Esophagus muscularis mucosa (tissue), 4 donors: Measurements from ENCODE around the gene GMPR. TPM values are rescaled to one million over a fixed set of nuclear protein-coding genes. Genes with fewer than 3 reads are reported as not detected.
"Not testable (repeated sequence)": the region's sequence is repeated elsewhere in the genome, so short reads cannot be mapped to it uniquely, and the experiment has no call there.

Experiments
- DNase-seq: peaks from one replicate; pipeline ENCODE4 v3.0.0-alpha.2; 2017; ENCODE audit errors: extremely low spot score
- H3K27ac ChIP-seq, 4 donors: fragments of 200-600 bp; sonication (generic); replicated peaks in 1 of 4; 1 replicate in 3 of 4; 2 replicates in 1 of 4; pipeline ENCODE4 v1.5.1; 2016 to 2019; ENCODE audit warnings: mild to moderate bottlenecking in 1 of 4
- H3K27me3 ChIP-seq, 4 donors: fragments of 200-600 bp; sonication (generic); one replicate each; pipeline versions ENCODE4 v1.5.1 to v1.6.0; 2016 to 2019
- H3K36me3 ChIP-seq, 4 donors: fragments of 200-600 bp; sonication (generic); one replicate each; pipeline ENCODE4 v1.5.1; 2016 to 2019
- H3K4me1 ChIP-seq, 4 donors: fragments of 200-600 bp; sonication (generic); one replicate each; pipeline ENCODE4 v1.5.1; 2016 to 2019
- H3K4me3 ChIP-seq, 4 donors: fragments of 200-600 bp; sonication (generic); 1 replicate in 2 of 4; 2 replicates in 2 of 4; pipeline ENCODE4 v1.5.1; 2016 to 2019; ENCODE audit warnings: mild to moderate bottlenecking in 4 of 4, moderate library complexity in 1 of 4
- H3K9me3 ChIP-seq, 4 donors: fragments of 200-600 bp; sonication (generic); 1 replicate in 3 of 4; 2 replicates in 1 of 4; pipeline ENCODE4 v1.5.1; 2016 to 2019
- EP300 ChIP-seq: sonication (generic); formaldehyde crosslinking; IDR thresholded peaks from one replicate; pipeline ENCODE4 v1.6.1; 2017; ENCODE audit warnings: antibody characterized with exemption
- POLR2A ChIP-seq: fragments of 450-650 bp; IDR thresholded peaks from one replicate; pipeline ENCODE4 v1.6.1; 2017; ENCODE audit warnings: antibody characterized with exemption, moderate library complexity, mild to moderate bottlenecking, low read depth
- POLR2AphosphoS5 ChIP-seq, 2 donors: sonication (generic); formaldehyde crosslinking; IDR thresholded peaks; one replicate each; pipeline ENCODE4 v1.6.1; 2017; ENCODE audit warnings: antibody characterized with exemption in 2 of 2
- WGBS: methylation state at CpG from one replicate; pipeline ENCODE4 v1.1.5; 2018; 5-methylcytosine and 5-hydroxymethylcytosine counted together
- intact Hi-C: fragments of 100-400 bp; cut with DNase I; formaldehyde crosslinking; loops from one replicate; pipeline ENCODE4 v1.15.1; 2023
- total RNA-seq, 4 donors: library from RNA; depleted of rRNA; stranded (reverse); fragments of >200 nt; gene quantifications; one replicate each; pipeline versions ENCODE4 v1.1.0 to v1.2.1, GENCODE V29; 2016
- TF ChIP-seq, protein P1 (sequence below), 3 experiments: fragments of 200-600 bp in 2 of 3; fragments of 450-650 bp in 1 of 3; sonication (generic) in 2 of 3; IDR thresholded peaks; one replicate each; pipeline ENCODE4 v1.5.1; 2017 to 2019; ENCODE audit warnings: antibody characterized with exemption in 3 of 3, mild to moderate bottlenecking in 2 of 3, moderate library complexity in 1 of 3

GMPR gene
- total RNA-seq, 4 donors from 2014 or later: 32.8 to 69.7 (median 52.0) TPM

DNA sequence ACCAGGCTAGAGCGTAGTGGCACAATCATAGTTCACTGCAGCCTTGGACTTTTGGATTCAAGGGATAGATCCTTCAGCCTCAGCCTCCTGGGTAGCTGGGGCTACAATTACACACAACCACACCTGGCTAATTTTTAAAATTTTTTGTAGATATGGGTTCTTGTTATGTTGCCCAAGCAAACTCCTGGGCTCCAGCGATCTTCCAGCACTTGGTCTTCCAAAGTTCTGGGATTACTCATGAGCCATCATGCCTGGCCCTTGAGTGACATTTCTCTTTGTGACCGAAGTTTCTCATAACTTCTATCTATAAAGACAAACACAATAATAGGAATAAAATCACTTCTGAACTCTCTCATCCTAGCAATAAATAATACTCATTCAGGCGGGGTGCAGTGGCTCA, 26.1 kb upstream of the GMPR start:
- no peaks in the 10 kb centered on the region for H3K9me3 ChIP-seq
- peaks cover 0 to 45% (median 0%) of the 10 kb centered on the region in 4 donors for H3K27me3 ChIP-seq
- intact Hi-C loops: no loop called here
- peaks cover 8 to 20% (median 18%) of the 10 kb centered on the region in 4 donors for H3K4me1 ChIP-seq
- no peaks in the 10 kb centered on the region for H3K36me3 ChIP-seq
- DNase-seq: no peak
- WGBS: 87% methylated on average over 4 of the region's 4 CpGs
- no peak overlapping the region for H3K4me3 ChIP-seq
- no peak overlapping the region for H3K27ac ChIP-seq
- no peak for TF ChIP-seq POLR2A

DNA sequence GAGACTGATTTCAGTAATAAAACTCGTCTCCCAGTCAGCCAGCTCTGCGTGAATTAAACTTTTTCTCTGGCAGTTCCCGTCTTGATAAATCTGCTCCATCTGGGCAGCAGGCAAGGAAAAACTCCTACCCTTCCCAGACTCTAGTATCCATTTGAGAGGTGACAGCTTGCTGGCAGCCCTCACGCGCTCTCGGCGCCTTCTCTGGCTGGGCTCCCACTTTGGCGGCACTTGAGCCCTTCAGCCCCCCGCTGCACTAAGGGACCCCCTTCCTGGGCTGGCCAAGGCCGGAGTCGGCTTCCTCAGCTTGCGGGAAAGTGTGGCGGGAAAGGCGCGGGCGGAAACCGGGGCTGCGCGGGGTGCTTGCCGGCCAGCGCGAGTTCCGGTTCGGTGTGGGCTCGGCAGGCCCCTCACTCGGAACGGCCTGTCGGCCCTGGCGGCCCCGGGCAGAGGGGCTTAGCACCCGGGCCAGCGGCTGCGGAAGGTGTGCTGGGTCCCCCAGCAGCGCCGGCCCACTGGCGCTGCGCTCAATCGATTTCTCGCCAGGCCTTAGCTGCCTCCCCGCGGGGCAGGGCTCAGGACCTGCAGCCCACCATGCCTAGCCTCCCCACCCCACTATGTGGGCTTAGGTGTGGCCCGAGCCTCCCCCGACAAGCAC, 21.8 kb upstream of the GMPR start:
- H3K4me3 ChIP-seq: peak overlapping the region; percentile 37 to 50 (median 44)
- peaks cover 8 to 20% (median 18%) of the 10 kb centered on the region in 4 donors for H3K4me1 ChIP-seq
- no peak overlapping the region for H3K27ac ChIP-seq
- no peaks in the 10 kb centered on the region for H3K36me3 ChIP-seq
- intact Hi-C loops: no loop called here
- peaks cover 0 to 26% (median 0%) of the 10 kb centered on the region in 4 donors for H3K27me3 ChIP-seq
- no peaks in the 10 kb centered on the region for H3K9me3 ChIP-seq
- no peak for DNase-seq
- TF ChIP-seq POLR2A (no peak), POLR2AphosphoS5 (IDR thresholded peaks at IDR 0.05) (no peak), EP300 (no peak)
- WGBS: 44% methylated on average over 22 of the region's 43 CpGs

DNA sequence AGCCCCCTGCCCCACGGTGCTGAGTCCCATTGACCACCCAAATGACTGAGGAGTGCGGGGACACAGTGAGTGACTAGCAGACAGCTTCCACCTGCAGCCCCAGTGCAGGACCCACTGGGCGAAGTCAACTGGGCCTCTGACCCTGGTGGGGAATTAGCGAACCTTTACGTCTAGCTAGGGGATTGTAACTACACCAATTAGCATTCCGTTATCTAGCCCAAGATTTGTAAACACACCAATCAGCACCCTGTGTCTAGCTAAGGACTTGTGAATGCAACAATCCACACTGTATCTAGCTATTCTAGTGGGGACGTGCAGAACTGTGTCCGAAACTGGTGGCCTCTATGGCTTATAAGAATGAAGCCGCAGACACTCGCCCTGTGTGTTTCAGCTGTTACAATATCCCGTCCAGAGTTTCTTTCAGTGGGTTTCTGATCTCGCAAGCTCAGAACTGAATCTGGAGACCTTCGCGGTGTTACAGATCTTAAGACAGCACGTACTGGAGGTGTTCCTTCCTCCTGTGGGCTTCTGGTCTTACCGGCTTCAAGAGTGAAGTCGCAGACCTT, 21.1 kb upstream of the GMPR start:
- WGBS: 95% methylated on average over 17 of the region's 17 CpGs
- Histone ChIP-seq H3K4me1 (peaks cover 8 to 20% (median 18%) of the 10 kb centered on the region in 4 donors), H3K9me3 (no peaks in the 10 kb centered on the region), H3K36me3 (no peaks in the 10 kb centered on the region), H3K27ac (no peak overlapping the region), H3K4me3 (peak overlapping the region in 1 of 4 donors; percentile 50), H3K27me3 (peaks cover 0 to 25% (median 0%) of the 10 kb centered on the region in 4 donors)
- no peak for TF ChIP-seq POLR2A
- TF ChIP-seq, protein P1, sequence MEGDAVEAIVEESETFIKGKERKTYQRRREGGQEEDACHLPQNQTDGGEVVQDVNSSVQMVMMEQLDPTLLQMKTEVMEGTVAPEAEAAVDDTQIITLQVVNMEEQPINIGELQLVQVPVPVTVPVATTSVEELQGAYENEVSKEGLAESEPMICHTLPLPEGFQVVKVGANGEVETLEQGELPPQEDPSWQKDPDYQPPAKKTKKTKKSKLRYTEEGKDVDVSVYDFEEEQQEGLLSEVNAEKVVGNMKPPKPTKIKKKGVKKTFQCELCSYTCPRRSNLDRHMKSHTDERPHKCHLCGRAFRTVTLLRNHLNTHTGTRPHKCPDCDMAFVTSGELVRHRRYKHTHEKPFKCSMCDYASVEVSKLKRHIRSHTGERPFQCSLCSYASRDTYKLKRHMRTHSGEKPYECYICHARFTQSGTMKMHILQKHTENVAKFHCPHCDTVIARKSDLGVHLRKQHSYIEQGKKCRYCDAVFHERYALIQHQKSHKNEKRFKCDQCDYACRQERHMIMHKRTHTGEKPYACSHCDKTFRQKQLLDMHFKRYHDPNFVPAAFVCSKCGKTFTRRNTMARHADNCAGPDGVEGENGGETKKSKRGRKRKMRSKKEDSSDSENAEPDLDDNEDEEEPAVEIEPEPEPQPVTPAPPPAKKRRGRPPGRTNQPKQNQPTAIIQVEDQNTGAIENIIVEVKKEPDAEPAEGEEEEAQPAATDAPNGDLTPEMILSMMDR (IDR thresholded peaks at IDR 0.05): no peak
- TF ChIP-seq POLR2AphosphoS5 (IDR thresholded peaks at IDR 0.05): no peak
- TF ChIP-seq EP300: no peak
- intact Hi-C loops: no loop called here
- no peak for DNase-seq

DNA sequence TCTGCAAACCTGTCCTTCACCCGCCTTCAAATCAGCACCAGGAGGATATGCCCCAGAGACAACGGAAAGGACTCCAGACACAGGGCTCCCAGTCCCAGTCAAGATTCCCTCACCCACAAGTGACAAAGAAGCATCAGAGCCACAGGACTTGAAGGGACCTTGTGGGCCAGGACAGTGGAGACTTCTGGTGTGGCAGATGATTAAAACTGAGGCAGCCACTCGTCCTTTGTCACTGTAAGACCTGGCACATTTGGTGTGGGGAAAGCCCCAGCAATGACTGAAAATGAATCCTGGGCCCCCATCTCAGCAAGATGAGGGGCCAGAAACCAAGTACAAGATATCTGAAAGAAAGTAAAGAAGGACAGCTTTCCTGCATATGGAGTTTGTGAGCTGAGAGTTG, 15.6 kb upstream of the GMPR start:
- H3K4me1 ChIP-seq: no peaks in the 10 kb centered on the region
- H3K9me3 ChIP-seq: no peaks in the 10 kb centered on the region
- TF ChIP-seq POLR2AphosphoS5 (IDR thresholded peaks at IDR 0.05): no peak
- no peak for TF ChIP-seq POLR2A
- TF ChIP-seq EP300: no peak
- H3K27ac ChIP-seq: no peak overlapping the region
- WGBS: 79% methylated on average over 3 of the region's 3 CpGs
- no peak overlapping the region for H3K4me3 ChIP-seq
- H3K27me3 ChIP-seq: no peaks in the 10 kb centered on the region
- no peaks in the 10 kb centered on the region for H3K36me3 ChIP-seq
- DNase-seq: no peak
- intact Hi-C loops: no loop called here

DNA sequence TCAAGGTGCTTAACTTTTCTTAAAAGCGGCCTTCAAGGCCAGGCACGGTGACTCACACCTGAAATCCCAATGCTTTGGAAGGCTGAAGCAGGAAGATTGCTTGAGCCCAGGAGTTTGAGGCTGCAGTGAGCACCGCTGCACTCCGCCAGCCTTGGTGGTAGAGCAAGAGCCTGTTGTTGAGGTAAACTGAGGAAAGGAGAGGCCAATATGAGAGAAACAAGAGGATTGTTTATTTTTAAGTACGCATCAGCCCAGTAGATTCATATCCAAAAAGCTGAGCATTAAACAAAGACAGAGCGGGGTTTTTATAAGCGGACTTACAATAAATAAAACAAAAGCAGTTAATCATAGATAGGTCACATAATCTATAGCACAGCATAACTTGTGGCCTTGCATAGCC, 15.0 kb upstream of the GMPR start:
- WGBS: 95% methylated on average over 7 of the region's 7 CpGs

DNA sequence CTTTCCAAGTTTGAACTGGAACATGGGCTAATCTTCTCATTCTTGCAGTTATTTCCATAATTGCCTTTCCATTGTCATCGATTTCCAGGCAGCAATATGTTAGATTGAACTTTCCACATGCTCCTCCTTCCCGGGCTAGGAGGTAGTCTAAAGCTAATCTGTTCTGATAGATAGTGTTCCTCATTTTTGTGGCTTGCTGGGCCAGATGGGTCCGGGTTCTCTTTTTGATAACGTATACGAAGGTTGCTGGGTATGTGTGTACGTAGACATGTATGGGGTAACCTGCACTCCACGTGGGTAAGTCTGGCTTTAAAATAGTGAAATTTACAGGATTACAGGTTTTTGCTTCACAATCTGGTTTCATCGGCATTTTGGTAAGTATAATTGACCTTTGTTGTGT, 14.0 kb upstream of the GMPR start:
- Histone ChIP-seq H3K9me3 (no peaks in the 10 kb centered on the region), H3K36me3 (no peaks in the 10 kb centered on the region), H3K4me3 (no peak overlapping the region), H3K4me1 (peaks cover 0 to 6% (median 4%) of the 10 kb centered on the region in 4 donors), H3K27ac (no peak overlapping the region), H3K27me3 (no peaks in the 10 kb centered on the region)
- TF ChIP-seq POLR2A (no peak), EP300 (no peak), POLR2AphosphoS5 (IDR thresholded peaks at IDR 0.05) (no peak)
- TF ChIP-seq, protein P1 (IDR thresholded peaks at IDR 0.05): no peak
- intact Hi-C loops: no loop called here
- WGBS: 75% methylated on average over 8 of the region's 8 CpGs
- no peak for DNase-seq

More for the DNA sequence above, 15.0 kb upstream of the GMPR start:
- H3K4me3 ChIP-seq: no peak overlapping the region
- H3K27ac ChIP-seq: no peak overlapping the region
- DNase-seq: no peak
- H3K9me3 ChIP-seq: no peaks in the 10 kb centered on the region
- intact Hi-C loops: no loop called here
- no peaks in the 10 kb centered on the region for H3K4me1 ChIP-seq
- TF ChIP-seq, protein P1 (IDR thresholded peaks at IDR 0.05): no peak
- TF ChIP-seq EP300 (no peak), POLR2A (no peak), POLR2AphosphoS5 (IDR thresholded peaks at IDR 0.05) (no peak)
- no peaks in the 10 kb centered on the region for H3K36me3 ChIP-seq
- H3K27me3 ChIP-seq: no peaks in the 10 kb centered on the region

DNA sequence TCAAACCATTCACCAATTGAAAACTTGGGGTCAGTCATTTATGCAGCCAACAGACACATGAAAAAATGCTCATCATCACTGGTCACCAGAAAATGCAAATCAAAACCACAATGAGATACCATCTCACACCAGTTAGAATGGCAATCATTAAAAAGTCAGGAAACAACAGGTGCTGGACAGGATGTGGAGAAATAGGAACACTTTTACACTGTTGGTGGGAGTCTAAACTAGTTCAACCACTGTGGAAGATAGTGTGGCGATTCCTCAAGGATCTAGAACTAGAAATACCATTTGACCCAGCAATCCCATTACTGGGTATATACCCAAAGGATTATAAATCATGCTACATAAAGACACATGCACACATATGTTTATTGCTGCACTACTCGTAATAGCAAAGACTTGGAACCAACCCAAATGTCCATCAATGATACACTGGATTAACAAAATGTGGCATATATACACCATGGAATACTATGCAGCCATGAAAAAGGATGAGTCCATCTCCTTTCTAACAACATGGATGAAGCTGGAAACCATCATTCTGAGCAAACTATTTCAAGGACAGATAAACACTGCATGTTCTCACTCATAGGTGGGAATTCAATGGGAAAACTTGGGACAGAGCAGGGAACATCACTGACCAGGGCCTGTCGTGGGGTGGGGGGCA, 13.2 kb upstream of the GMPR start:
- H3K4me1 ChIP-seq: peaks cover 3 to 13% (median 12%) of the 10 kb centered on the region in 4 donors
- 90% methylated on average over 3 of the region's 3 CpGs for WGBS
- H3K9me3 ChIP-seq, H3K36me3 ChIP-seq, H3K4me3 ChIP-seq, DNase-seq, intact Hi-C loops, H3K27me3 ChIP-seq, H3K27ac ChIP-seq: not testable (repeated sequence)

DNA sequence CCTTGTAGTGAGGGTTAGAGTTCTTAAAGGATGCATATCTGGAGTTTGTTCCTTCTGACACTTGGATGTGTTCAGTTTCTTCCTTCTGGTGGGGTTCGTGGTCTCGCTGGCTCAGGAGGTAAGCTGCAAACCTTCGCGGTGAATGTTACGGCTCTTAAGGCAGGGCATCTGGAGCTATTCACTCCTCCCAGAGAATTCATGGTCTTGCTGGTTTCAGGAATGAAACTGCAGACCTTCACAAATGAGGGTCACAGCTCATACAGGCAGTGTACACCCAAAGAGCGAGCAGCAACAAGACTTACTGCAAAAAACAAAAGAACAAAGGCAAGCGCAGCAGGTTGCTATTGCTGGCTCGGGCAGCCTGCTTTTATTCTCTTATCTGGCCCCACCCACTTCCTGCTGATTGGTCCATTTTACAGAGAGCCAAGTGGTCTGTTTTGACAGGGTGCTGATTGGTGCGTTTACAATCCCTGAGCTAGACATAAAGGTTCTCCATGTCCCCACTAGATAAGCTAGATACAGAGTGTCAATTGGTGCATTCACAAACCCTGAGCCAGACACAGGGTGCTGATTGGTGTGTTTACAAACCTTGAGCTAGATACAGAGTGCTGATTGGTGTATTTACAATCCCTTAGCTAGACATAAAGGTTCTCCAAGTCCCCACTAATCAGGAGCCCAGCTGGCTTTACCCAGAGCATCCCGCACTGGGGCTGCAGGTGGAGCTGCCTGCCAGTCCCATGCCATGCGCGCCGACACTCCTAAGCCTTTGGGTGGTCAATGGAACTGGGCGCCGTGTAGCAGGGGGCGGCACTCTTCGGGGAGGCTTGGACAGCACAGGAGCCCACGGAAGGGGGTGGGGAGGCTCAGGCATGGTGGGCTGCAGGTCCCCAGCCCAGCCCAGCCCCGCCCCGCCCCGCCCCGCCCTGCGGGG, 12.0 kb upstream of the GMPR start:
- intact Hi-C loops, H3K9me3 ChIP-seq, DNase-seq, H3K27ac ChIP-seq, H3K27me3 ChIP-seq, H3K36me3 ChIP-seq, H3K4me3 ChIP-seq: not testable (repeated sequence)
- peaks cover 3 to 17% (median 14%) of the 10 kb centered on the region in 4 donors for H3K4me1 ChIP-seq
- WGBS: 66% methylated on average over 7 of the region's 23 CpGs
